Measurements from ENCODE around the gene KLHL5.
"Not testable (repeated sequence)": the region's sequence is repeated elsewhere in the genome, so short reads cannot be mapped to it uniquely, and the experiment has no call there.

KLHL5 gene

GRCh38 chr4:39114436-39114835 lies 52.4 kb downstream of the KLHL5 start:
- no peak for DNase-seq

DNA sequence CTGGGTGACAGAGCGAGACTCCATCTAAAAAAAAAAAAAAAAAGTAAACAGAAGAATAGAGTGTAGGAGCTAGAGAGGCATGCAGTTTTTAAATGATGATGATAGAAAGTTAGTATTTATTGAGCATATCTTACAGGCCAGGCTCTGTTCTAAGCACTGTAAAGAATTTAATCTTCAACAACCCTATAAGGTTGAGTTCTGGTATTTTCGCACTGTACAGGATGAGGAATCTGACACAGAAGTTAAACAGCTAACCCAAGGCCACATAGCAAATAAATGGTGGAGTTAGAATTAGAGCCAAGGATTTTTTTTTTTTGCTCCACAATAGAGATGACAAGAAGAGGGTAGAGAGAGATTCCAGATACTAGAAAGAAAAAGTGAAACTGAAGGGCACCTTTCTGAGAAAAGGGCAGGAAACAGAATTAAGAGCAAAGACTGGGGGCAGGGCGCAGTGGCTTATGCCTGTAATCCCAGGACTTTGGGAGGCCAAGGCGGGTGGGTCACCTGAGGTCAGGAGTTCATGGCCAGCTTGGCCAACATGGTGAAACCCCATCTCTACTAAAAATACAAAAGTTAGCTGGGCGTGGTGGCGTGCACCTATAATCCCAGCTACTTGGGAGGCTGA lies 56.1 kb downstream of the KLHL5 start:
- DNase-seq: no peak

- no peak for DNase-seq
Observed at GRCh38 chr4:39120418-39120817, 58.4 kb downstream of the KLHL5 start.

DNA sequence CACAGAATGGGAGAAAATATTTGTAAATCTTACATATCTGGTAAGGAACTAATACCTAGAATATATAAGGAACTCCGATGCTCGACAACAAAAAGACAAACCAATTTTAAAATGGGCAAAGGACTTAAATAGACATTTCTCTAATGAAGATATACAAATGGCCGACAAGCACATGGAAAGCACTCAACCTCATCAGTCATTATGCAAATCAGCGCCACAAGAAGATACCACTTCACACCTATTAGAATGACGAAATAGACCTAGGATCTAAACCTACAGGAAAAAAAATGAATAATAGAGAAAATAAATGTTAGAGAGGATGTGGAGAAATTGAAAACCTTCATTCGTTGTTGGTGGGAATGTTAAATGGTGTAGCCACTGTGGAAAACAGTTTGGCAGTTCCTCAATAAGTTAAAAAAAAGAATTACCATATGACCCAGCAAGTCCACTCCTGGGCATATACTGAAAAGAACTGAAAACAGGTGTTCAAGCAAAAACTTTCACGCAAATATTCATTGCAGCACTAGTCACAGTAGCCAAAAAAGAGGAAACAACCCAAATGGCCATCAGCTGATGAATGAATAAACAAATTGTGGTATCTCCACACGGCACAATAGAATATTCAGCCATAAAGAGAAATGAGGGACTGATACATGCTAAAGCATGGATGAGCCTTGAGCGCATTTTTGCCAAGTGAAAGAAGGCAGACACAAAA lies 63.0 kb downstream of the KLHL5 start:
- DNase-seq: no peak

- DNase-seq: no peak
Observed at GRCh38 chr4:39125600-39125985, 63.6 kb downstream of the KLHL5 start.

DNA sequence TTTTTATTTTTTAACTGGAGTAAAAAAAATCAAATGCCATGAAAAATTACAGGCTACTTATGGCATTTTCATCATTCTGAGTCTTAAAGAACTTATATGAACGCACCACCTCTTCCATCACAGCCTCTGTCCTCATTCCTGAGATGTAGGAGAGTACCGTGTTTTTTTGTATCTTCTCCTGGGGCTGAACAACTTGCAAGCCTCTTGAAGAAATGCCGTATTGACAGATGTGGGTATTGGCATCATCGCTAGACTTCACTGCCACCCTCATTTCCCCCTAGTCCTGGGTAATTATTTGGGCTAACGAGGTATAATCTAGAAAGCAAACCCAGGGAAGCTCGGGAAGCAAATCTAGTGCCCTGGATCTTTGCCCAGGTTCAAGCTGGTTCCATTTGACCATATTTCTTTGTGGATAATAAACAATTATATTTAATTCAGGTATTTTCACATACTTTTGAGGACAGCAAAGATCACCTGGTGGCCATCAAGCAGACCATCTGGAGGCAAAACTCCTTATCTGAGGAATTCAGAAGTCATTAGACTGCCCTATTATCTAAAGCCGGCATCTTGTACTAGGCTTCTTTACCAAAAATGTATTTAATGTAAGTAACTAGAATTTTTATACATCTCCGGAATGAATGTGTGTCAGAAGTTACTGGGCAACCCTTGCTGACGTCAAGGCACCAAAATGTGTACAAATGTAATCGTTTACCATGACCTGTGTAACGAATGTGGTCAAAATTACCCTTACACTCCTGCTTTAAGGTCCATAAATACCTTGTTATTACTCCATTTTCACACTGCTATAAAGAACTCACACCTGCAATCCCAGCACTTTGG lies 64.4 kb downstream of the KLHL5 start:
- no peak for DNase-seq

DNA sequence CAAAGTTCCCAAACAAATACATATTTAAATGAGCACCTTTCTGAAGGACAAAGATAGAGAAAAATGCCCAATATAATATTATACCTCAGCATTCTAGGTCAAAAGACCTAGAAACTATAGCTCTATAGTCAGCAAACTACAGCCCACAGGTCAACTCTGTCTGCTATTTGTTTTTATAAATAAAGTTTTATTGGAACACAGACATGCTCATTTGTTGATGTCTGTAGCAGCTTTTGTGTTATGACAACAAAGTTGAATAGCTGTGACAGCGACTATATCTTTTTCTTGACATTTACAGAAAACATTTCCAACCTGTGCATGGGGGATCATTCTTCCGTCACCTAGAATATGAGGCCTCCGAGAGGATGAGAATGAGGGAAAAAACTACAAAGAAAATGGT lies 71.6 kb downstream of the KLHL5 start:
- DNase-seq: no peak

- DNase-seq: peak; percentile 2
Observed at GRCh38 chr4:39134683-39135306, 72.8 kb downstream of the KLHL5 start.

DNA sequence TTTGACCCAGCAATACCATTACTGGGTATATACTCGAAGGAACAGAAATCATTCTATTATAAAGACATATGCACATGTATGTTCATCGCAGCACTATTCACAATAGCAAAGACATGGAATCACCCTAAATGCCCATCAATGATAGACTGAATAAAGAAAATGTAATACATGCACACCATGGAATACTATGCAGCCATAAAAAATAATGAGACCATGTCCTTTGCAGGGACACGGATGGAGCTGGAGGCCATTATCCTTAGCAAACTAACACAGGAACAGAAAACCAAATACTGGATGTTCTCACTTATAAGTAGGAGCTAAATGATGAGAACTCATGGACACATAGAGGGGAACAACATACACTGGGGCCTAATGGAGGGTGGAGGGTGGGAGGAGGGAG lies 76.2 kb downstream of the KLHL5 start:
- DNase-seq: not testable (repeated sequence)

GRCh38 chr4:39146211-39146610 lies 84.2 kb downstream of the KLHL5 start:
- DNase-seq: no peak

- DNase-seq: no peak
Observed at GRCh38 chr4:39154009-39154408, 92.0 kb downstream of the KLHL5 start.

DNA sequence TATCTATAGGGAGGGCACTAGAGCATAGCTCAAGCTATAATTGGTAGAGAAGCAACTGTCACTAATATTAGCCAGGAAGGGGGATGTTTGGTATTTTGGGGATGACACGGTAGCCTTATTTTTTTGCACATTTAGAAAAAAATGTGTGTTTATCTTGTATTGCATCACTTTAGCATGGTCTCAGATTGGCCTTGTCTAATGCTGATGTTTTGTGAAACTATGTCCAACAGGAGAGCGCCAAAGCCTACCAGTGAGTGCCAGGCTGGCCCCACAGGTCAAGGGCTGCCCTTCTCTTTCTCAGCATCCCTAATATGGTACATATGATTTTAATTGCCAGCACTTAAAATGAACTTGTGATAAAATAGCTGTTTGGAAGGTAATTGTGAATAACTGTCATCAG lies 95.5 kb downstream of the KLHL5 start:
- no peak for DNase-seq

DNA sequence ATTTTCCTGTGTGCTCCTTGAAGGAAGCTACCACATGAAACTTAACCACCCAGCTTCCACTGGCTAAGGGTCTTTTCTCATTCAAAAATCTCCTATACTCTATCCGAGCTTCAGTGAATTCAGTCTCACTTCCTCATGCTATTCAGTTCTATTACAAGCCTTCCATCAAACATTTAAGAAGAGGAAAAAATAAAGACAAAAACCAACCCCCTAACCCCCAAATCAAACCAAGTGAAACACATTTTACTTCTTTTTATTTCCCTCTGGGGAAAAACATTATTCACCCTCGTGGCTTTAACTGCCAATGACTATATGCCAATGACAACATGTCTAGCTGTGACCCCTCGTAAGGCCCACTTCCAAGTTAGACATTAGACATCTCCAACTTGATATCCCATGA lies 104.1 kb downstream of the KLHL5 start:
- DNase-seq: no peak

DNA sequence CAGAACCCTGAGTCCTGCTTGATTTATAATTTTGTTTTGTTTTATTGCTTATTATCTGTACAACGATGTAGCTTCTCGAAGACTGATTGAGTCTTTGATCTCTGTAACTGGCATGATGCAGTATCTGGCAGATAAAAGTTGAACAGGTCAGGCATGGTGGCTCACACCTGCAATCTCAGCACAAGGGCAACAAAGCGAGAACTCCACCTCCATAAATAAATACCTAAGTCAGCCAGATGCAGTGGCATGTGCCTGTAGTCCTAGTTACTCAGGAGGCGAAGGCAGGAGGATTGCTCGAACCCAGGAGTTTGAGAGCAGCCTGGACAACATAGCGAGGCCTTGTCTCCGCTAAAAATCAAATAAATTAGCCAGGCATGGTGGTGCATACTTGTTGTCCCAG lies 104.6 kb downstream of the KLHL5 start:
- DNase-seq: no peak

DNA sequence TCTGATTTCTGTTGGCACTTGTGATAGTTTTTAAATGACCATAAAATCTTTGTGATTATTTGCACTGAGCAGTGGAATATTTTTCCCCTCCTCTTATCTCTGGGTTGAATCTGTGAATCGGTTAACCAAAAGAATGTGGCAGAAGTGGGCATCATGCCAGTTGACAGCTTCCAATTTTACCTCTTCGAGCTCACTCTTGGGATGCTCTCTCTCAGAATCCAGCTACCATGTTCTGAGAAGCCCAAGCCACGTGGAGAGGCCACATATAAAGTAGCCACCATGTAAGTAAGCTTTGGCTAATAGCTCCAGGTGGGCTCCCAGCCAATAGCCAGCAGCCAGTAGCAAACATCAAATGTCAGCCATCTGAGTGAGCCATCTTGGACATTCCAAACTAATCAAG lies 107.4 kb downstream of the KLHL5 start:
- DNase-seq: no peak

GRCh38 chr4:39170301-39170700 lies 108.3 kb downstream of the KLHL5 start:
- no peak for DNase-seq
